Hypothalamus (tissue), 51 donors: ENCODE results near the gene ZNF699.
"Not testable (repeated sequence)": the region's sequence is repeated elsewhere in the genome, so short reads cannot be mapped to it uniquely, and the experiment has no call there.

Experiments
- DNase-seq, 51 donors: peaks; one replicate each; lab custom pipeline; 2025; lab: John Stamatoyannopoulos, UW

Gene ZNF699

DNA sequence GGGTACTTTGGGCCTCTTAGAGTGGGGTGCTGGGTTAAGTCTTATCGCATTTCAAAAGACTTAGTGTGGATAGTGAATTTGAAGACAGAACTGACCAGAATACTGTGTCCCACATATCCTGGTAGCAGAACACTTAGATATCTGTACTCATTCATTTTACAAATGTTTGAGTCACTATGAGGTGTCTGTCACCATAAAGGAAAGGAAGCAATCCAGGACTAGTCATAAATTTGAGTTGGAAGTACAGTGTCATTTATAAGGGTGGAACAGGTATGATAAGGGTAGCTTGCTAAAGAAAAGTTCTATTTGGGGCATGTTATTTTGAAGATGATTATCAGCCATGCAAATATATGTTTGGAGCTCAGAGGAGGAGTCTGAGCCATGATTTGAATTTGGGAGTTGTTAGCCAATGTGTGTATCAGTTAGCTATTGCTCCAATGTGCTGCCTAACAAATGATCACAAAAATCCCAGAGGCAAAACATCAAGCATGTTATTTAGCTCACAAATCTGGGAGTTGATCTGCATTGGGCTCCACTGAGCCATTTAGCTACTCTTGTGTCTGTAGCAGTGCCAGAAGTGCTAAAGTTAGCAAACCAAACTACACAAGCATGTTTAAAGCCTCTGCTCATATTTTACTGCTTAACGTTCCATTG, 20.3 kb downstream of the ZNF699 start:
- DNase-seq, result no peak

DNA sequence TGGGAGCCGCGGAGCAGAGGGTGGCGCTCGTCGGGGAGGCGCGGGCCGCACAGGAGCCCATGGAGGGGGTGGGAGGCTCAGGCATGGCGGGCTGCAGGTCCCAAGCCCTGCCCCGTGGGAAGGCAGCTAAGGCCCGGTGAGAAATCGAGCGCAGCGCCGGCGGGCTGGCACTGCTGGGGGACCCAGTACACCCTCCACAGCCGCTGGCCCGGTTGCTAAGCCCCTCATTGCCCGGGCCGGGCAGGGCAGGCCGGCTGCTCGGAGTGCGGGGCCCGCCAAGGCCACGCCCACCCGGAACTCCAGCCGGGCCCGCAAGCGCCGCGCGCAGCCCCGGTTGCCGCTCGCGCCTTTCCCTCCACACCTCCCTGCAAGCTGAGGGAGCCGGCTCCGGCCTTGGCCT, 26.2 kb downstream of the ZNF699 start:
- not testable (repeated sequence) for DNase-seq

DNA sequence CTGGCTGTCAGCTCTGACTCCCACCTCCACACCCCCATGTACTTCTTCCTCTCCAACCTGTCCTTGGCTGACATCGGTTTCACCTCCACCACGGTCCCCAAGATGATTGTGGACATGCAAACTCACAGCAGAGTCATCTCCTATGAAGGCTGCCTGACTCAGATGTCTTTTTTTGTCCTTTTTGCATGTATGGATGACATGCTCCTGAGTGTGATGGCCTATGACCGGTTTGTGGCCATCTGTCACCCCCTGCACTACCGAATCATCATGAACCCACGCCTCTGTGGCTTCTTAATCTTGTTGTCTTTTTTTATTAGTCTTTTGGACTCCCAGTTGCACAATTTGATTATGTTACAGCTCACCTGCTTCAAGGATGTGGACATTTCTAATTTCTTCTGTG, 58.4 kb downstream of the ZNF699 start:
- DNase-seq, result no peak

DNA sequence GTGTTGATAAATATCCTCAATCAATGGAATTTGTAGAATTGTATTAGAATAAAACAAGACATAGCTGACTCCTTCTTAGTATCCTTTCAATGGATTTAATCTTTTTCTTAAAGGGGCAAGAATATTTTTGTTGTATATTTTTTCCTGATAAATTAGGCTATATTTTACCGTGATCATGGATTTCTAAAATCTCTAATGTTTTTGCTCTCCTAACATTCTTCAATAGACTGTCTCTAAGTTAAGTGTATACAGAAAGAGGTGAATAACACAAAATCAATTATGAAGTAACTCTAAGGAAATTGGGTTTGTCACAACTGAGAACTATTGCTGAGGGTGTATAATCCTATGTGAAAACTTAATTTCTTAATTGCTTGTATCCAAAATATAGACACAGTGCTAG, 59.0 kb downstream of the ZNF699 start, which contains the start of gene OR7E24:
TSS of gene OR7E24 (plus strand) at position 301 of the 400 bp plus-strand sequence. CDS start 114 bp downstream, outside the sequence.
- DNase-seq, result no peak
